GM12872 (cell line): Measurements from ENCODE around the gene ATXN1.

ENCODE experiments used
- CTCF ChIP-seq: IDR thresholded peaks from 3 replicates; pipeline ENCODE4 v1.5.1; 2011; ENCODE audit warnings: low read depth, mild to moderate bottlenecking, low read length, moderate library complexity; ENCODE audit not compliant: insufficient read depth

ATXN1 gene

GRCh38 chr6:16684195-16684689 lies 77.0 kb downstream of the ATXN1 start:
- no peak for TF ChIP-seq CTCF

- no peak for TF ChIP-seq CTCF
These were observed 77.5 kb downstream of the ATXN1 start for GRCh38 chr6:16683641-16684194.

- TF ChIP-seq CTCF, result no peak
These were observed 79.9 kb downstream of the ATXN1 start for GRCh38 chr6:16681260-16681873.

GRCh38 chr6:16679050-16679449 lies 82.2 kb downstream of the ATXN1 start:
- no peak for TF ChIP-seq CTCF

GRCh38 chr6:16677458-16677857 lies 83.8 kb downstream of the ATXN1 start:
- no peak for TF ChIP-seq CTCF

GRCh38 chr6:16676978-16677377 lies 84.3 kb downstream of the ATXN1 start:
- no peak for TF ChIP-seq CTCF

- TF ChIP-seq CTCF, result no peak
These were observed 84.9 kb downstream of the ATXN1 start for GRCh38 chr6:16676376-16676775.
